ENCODE results near the gene PSMG1.
A peak's percentile ranks its signal among the peaks of the same experiment; 100 is the strongest.
"Not testable (repeated sequence)": the region's sequence is repeated elsewhere in the genome, so short reads cannot be mapped to it uniquely, and the experiment has no call there.

PSMG1 gene

GRCh38 chr21:39180429-39181019 lies 2.7 kb downstream of the PSMG1 start:
- Mint-ChIP-seq H3K9me3 (no peaks in the 10 kb centered on the region), H3K4me3 (no peak overlapping the region), H3K27ac (no peak overlapping the region), H3K4me1 (peaks cover 39% of the 10 kb centered on the region), H3K36me3 (peaks cover 62% of the 10 kb centered on the region)
- no peak for ATAC-seq
- no peak for DNase-seq (ENCODE audit: low spot score in 2 of 2)

- Mint-ChIP-seq H3K27ac (no peak overlapping the region), H3K9me3 (no peaks in the 10 kb centered on the region), H3K4me3 (no peak overlapping the region), H3K36me3 (peaks cover 75% of the 10 kb centered on the region), H3K4me1 (peaks cover 29% of the 10 kb centered on the region)
- DNase-seq (ENCODE audit: low spot score in 2 of 2) = no peak
- no peak for ATAC-seq
These were observed 4.8 kb downstream of the PSMG1 start for GRCh38 chr21:39178421-39178820.

- peak overlapping the region; percentile 46 for H3K27ac Mint-ChIP-seq
- H3K9me3 Mint-ChIP-seq = no peaks in the 10 kb centered on the region
- no peak for DNase-seq (ENCODE audit: low spot score in 2 of 2)
- H3K36me3 Mint-ChIP-seq = peaks cover 70% of the 10 kb centered on the region
- peaks cover 16% of the 10 kb centered on the region for H3K4me1 Mint-ChIP-seq
- H3K4me3 Mint-ChIP-seq = no peak overlapping the region
- ATAC-seq = no peak
These were observed 7.0 kb downstream of the PSMG1 start for GRCh38 chr21:39176271-39176709.

- H3K36me3 Mint-ChIP-seq = peaks cover 69% of the 10 kb centered on the region
- DNase-seq (ENCODE audit: low spot score in 2 of 2) = no peak
- peaks cover 14% of the 10 kb centered on the region for H3K4me1 Mint-ChIP-seq
- H3K9me3 Mint-ChIP-seq = no peaks in the 10 kb centered on the region
- no peak overlapping the region for H3K4me3 Mint-ChIP-seq
- H3K27ac Mint-ChIP-seq = peak overlapping the region; percentile 46
- no peak for ATAC-seq
These were observed 7.6 kb downstream of the PSMG1 start for GRCh38 chr21:39175665-39176064.

- H3K4me1 Mint-ChIP-seq = peaks cover 9% of the 10 kb centered on the region
- no peak overlapping the region for H3K4me3 Mint-ChIP-seq
- H3K9me3 Mint-ChIP-seq = no peaks in the 10 kb centered on the region
- DNase-seq (ENCODE audit: low spot score in 2 of 2) (no peak), ATAC-seq (no peak)
- no peak overlapping the region for H3K27ac Mint-ChIP-seq
- H3K36me3 Mint-ChIP-seq = peaks cover 64% of the 10 kb centered on the region
These were observed 8.1 kb downstream of the PSMG1 start for GRCh38 chr21:39175154-39175553.

- no peak for ATAC-seq
- Mint-ChIP-seq H3K27ac (no peak overlapping the region), H3K36me3 (peaks cover 53% of the 10 kb centered on the region), H3K9me3 (no peaks in the 10 kb centered on the region), H3K4me3 (no peak overlapping the region), H3K4me1 (peaks cover 7% of the 10 kb centered on the region)
- DNase-seq (ENCODE audit: low spot score in 2 of 2) = no peak
These were observed 9.3 kb downstream of the PSMG1 start for GRCh38 chr21:39173716-39174680.

- Mint-ChIP-seq H3K27ac (no peak overlapping the region), H3K36me3 (peaks cover 19% of the 10 kb centered on the region), H3K4me3 (no peak overlapping the region), H3K9me3 (no peaks in the 10 kb centered on the region), H3K4me1 (no peaks in the 10 kb centered on the region)
- ATAC-seq (no peak), DNase-seq (ENCODE audit: low spot score in 2 of 2) (no peak)
These were observed 13.3 kb downstream of the PSMG1 start for GRCh38 chr21:39169906-39170305.

- H3K9me3 Mint-ChIP-seq = peaks cover 5% of the 10 kb centered on the region
- no peak overlapping the region for H3K27ac Mint-ChIP-seq
- no peaks in the 10 kb centered on the region for H3K4me1 Mint-ChIP-seq
- DNase-seq (ENCODE audit: low spot score in 2 of 2) = no peak
- no peak overlapping the region for H3K4me3 Mint-ChIP-seq
- H3K36me3 Mint-ChIP-seq = peaks cover 8% of the 10 kb centered on the region
- ATAC-seq = no peak
These were observed 14.5 kb downstream of the PSMG1 start for GRCh38 chr21:39168800-39169199.

- DNase-seq (ENCODE audit: low spot score in 2 of 2) (no peak), ATAC-seq (no peak)
- no peak overlapping the region for H3K4me3 Mint-ChIP-seq
- H3K27ac Mint-ChIP-seq = no peak overlapping the region
- H3K4me1 Mint-ChIP-seq = no peaks in the 10 kb centered on the region
- H3K9me3 Mint-ChIP-seq = peaks cover 7% of the 10 kb centered on the region
- H3K36me3 Mint-ChIP-seq = no peaks in the 10 kb centered on the region
These were observed 18.7 kb downstream of the PSMG1 start for GRCh38 chr21:39164523-39164922.

- Mint-ChIP-seq H3K36me3 (no peaks in the 10 kb centered on the region), H3K4me1 (no peaks in the 10 kb centered on the region), H3K4me3 (no peak overlapping the region), H3K27ac (no peak overlapping the region), H3K9me3 (peaks cover 7% of the 10 kb centered on the region)
- DNase-seq (ENCODE audit: low spot score in 2 of 2) = no peak
- ATAC-seq = no peak
These were observed 22.2 kb downstream of the PSMG1 start for GRCh38 chr21:39161064-39161463.

GRCh38 chr21:39159342-39160063 lies 23.7 kb downstream of the PSMG1 start:
- Mint-ChIP-seq H3K9me3 (peaks cover 5% of the 10 kb centered on the region), H3K36me3 (no peaks in the 10 kb centered on the region), H3K27ac (no peak overlapping the region), H3K4me3 (no peak overlapping the region), H3K4me1 (no peaks in the 10 kb centered on the region)
- ATAC-seq (no peak), DNase-seq (ENCODE audit: low spot score in 2 of 2) (no peak)

GRCh38 chr21:39157241-39157640 lies 26.0 kb downstream of the PSMG1 start:
- DNase-seq (ENCODE audit: low spot score in 2 of 2); H3K27ac Mint-ChIP-seq; H3K36me3 Mint-ChIP-seq; ATAC-seq; H3K9me3 Mint-ChIP-seq; H3K4me1 Mint-ChIP-seq; H3K4me3 Mint-ChIP-seq: not testable (repeated sequence)

- Mint-ChIP-seq H3K36me3 (no peaks in the 10 kb centered on the region), H3K27ac (no peak overlapping the region), H3K9me3 (no peaks in the 10 kb centered on the region), H3K4me1 (no peaks in the 10 kb centered on the region), H3K4me3 (no peak overlapping the region)
- DNase-seq (ENCODE audit: low spot score in 2 of 2) (no peak), ATAC-seq (no peak)
These were observed 27.2 kb downstream of the PSMG1 start for GRCh38 chr21:39156024-39156423.

GRCh38 chr21:39155578-39155977 lies 27.7 kb downstream of the PSMG1 start:
- H3K27ac Mint-ChIP-seq = no peak overlapping the region
- H3K4me1 Mint-ChIP-seq = no peaks in the 10 kb centered on the region
- ATAC-seq (no peak), DNase-seq (ENCODE audit: low spot score in 2 of 2) (no peak)
- H3K4me3 Mint-ChIP-seq = no peak overlapping the region
- H3K9me3 Mint-ChIP-seq = no peaks in the 10 kb centered on the region
- no peaks in the 10 kb centered on the region for H3K36me3 Mint-ChIP-seq

- ATAC-seq (no peak), DNase-seq (ENCODE audit: low spot score in 2 of 2) (no peak)
- no peaks in the 10 kb centered on the region for H3K4me1 Mint-ChIP-seq
- H3K36me3 Mint-ChIP-seq = no peaks in the 10 kb centered on the region
- H3K27ac Mint-ChIP-seq = no peak overlapping the region
- H3K4me3 Mint-ChIP-seq = no peak overlapping the region
- no peaks in the 10 kb centered on the region for H3K9me3 Mint-ChIP-seq
These were observed 29.4 kb downstream of the PSMG1 start for GRCh38 chr21:39153842-39154241.
